NCI-H187 treated with DMSO at 0.1 percent for 48 hours (cell line): ENCODE results near the gene ZNF496.
"Not testable (repeated sequence)": the region's sequence is repeated elsewhere in the genome, so short reads cannot be mapped to it uniquely, and the experiment has no call there.

ENCODE experiments used
- DNase-seq: peaks from one replicate; lab custom pipeline; 2025; lab: John Stamatoyannopoulos, UW

Gene ZNF496

DNA sequence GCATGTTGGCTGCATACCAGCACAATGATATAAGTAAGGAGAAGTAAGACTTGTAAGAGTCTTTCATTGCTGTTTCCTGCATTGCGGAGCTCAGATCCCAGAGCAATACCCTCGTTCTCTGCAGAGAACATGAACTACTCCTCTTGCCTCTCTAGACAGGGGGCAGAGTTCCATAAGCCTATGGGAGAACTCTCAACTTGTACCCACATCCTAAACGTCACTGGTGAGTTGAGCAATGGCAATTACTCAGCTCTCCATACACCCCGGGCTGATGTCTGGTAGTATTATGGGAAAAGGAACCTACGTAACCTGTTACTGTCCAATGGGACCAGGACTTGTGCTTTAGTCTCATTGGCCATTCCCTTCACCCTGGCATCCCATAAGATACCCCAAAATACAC lies 27.3 kb upstream of the ZNF496 start:
- no peak for DNase-seq

- DNase-seq, result no peak
These were observed 26.1 kb upstream of the ZNF496 start for GRCh38 chr1:247357781-247358211.

- DNase-seq, result no peak
These were observed 25.5 kb upstream of the ZNF496 start for GRCh38 chr1:247357052-247357780.

- not testable (repeated sequence) for DNase-seq
These were observed 23.5 kb upstream of the ZNF496 start for GRCh38 chr1:247355160-247355559.

- DNase-seq, result no peak
These were observed 20.5 kb upstream of the ZNF496 start for GRCh38 chr1:247352175-247352574.

DNA sequence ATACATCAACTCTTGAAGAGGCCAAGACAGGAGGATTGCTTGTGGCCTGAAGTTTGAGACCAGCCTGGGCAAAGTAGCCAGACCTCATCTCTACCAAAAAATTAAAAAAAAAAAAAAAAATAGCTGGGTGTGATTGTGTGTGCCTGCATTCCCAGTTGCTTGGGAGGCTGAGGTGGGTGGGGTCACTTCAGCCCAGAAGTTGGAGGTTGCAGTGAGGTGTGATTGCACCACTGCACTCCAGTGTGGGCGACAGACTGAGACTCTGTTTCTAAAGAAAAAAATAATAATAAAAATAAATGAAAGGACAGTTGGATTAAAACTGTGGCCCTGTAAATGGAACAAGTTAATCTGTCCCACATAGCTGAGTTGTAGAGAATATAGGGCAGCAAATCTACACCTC lies 18.9 kb upstream of the ZNF496 start:
- no peak for DNase-seq

DNA sequence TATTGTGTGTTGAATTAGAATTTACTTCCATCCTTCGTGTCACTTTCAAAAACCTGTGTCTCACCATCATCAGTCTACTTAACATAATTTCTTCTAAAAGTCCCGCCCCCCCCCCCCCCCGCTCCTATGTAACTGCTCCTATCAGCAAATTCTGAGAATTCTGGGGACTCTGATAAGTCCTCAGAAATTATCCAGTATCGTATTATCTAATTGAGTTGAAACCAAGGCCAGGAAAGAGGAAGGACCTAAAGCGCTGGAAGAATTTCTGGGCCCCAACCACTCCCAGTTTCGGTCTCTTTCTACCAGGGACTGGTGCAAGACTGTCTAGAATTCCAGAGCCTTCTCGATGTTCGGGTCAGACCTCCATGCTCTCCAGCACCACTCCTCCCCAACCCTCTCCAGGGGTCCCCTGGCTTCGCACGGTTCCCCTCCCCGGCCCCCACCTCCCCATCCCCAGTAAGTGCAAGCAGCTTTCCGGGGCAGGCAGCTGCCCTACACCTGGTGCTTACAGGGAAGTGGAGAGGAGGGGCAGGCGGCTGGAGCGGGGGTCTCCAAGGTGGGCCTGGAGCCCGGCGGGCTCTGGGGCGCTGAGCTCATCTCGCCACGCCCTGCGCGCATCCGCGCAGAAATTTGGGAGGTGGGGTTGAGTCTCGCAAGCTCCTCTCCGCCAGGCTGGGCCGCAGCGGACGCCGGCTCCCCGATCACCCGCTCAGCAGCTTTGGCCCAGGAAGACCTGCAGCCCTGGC lies 16.0 kb upstream of the ZNF496 start:
- DNase-seq, result no peak

GRCh38 chr1:247345881-247346280 lies 14.2 kb upstream of the ZNF496 start:
- DNase-seq, result no peak

GRCh38 chr1:247343801-247344200 lies 12.1 kb upstream of the ZNF496 start:
- no peak for DNase-seq

GRCh38 chr1:247338723-247339275 lies 7.1 kb upstream of the ZNF496 start:
- no peak for DNase-seq

DNA sequence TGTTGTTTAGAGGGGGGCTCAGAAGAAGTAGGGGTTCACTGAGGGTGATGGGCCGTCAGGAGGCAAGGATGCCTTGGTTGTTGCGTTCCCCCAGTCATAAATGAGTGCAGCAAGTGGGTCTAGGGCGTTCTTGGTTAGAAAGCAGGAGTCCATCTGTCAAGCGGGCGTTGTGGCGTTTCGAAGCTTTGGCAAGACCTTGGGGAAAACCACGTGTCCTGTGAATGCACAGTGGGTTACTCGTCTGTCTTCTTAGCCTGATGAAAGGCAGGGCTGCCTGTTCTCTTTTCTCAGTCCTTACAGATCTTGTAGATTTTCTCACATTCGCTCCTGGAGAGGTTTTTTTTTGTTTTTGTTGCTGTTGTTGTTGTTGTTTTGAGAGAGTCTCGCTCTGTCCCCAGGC lies 6.3 kb upstream of the ZNF496 start:
- no peak for DNase-seq

GRCh38 chr1:247337250-247337746 lies 5.6 kb upstream of the ZNF496 start:
- no peak for DNase-seq

GRCh38 chr1:247336390-247336789 lies 4.7 kb upstream of the ZNF496 start:
- DNase-seq, result no peak

GRCh38 chr1:247335882-247336281 lies 4.2 kb upstream of the ZNF496 start:
- no peak for DNase-seq

DNA sequence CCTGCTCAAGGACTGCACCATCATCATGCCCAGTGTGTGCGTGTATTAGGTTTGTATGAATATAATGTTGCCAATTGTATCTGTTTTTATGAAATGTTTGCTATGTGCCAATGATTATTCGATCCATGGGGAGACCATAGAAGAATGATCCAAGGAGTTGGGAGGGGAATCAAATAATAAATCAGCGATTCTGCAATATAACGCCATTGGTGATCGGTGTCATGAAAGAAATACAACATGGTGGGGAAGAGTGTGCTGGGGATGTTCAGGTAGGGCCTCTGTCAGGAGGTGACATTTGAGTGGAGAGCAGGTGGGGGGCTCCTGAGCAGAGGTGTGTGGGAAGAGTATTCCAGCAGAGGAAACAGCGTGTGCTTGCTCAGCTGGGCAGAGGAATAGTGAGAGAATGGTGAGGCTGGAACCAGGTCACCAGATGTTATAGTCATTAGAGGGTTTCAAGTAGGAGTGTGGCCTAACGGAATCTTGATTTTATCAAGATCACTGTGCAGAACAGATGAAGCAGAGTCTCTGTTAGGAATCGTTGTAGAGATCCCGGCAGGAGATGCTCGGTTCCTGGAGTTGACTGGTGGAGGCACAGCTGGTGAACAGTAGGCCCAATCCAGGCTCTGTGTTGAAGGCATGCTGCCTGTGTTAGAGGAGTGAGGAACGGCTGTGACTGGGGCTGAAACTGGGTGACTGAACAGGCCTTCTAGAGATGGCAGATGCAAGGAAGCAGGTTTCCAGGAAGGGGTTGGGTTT lies 2.9 kb upstream of the ZNF496 start:
- DNase-seq, result no peak

- DNase-seq, result no peak
These were observed 1.1 kb upstream of the ZNF496 start for GRCh38 chr1:247332623-247333361.

GRCh38 chr1:247332215-247332622 lies 552 bp upstream of the ZNF496 start:
- no peak for DNase-seq

GRCh38 chr1:247331172-247331524 lies 519 bp downstream of the ZNF496 start:
- DNase-seq, result no peak

- DNase-seq, result no peak
These were observed 1.0 kb downstream of the ZNF496 start for GRCh38 chr1:247330548-247331171.

GRCh38 chr1:247329097-247329617 lies 2.5 kb downstream of the ZNF496 start:
- DNase-seq, result no peak

- no peak for DNase-seq
These were observed 3.4 kb downstream of the ZNF496 start for GRCh38 chr1:247328311-247328710.
